NCI-H1436 (cell line): ENCODE data around the gene GCAT.

ENCODE experiments used
- DNase-seq: peaks from one replicate; lab custom pipeline; 2025; lab: John Stamatoyannopoulos, UW

GCAT gene

GRCh38 chr22:37807410-37808293 lies at the start of gene GCAT:
TSS of gene GCAT (plus strand) at chr22:37807934. CDS start at chr22:37807968, 34 bp downstream.
- DNase-seq, result peak; percentile 91

GRCh38 chr22:37758694-37759093 lies 49.0 kb upstream of the GCAT start:
- no peak for DNase-seq

GRCh38 chr22:37759281-37759680 lies 48.5 kb upstream of the GCAT start:
- DNase-seq, result no peak

GRCh38 chr22:37760152-37760551 lies 47.6 kb upstream of the GCAT start:
- DNase-seq, result no peak

GRCh38 chr22:37762389-37762836 lies 45.3 kb upstream of the GCAT start:
- no peak for DNase-seq

GRCh38 chr22:37763012-37763411 lies 44.7 kb upstream of the GCAT start:
- no peak for DNase-seq

- no peak for DNase-seq
These were observed 44.1 kb upstream of the GCAT start for GRCh38 chr22:37763652-37764051.

GRCh38 chr22:37764622-37765021 lies 43.1 kb upstream of the GCAT start:
- peak; percentile 62 for DNase-seq

- no peak for DNase-seq
These were observed 42.2 kb upstream of the GCAT start for GRCh38 chr22:37765498-37765897.

GRCh38 chr22:37765953-37766576 lies 41.7 kb upstream of the GCAT start:
- no peak for DNase-seq

GRCh38 chr22:37768273-37768672 lies 39.5 kb upstream of the GCAT start:
- DNase-seq, result no peak

GRCh38 chr22:37769056-37769455 lies 38.7 kb upstream of the GCAT start:
- no peak for DNase-seq

GRCh38 chr22:37771081-37771480 lies 36.7 kb upstream of the GCAT start:
- no peak for DNase-seq

- no peak for DNase-seq
These were observed 35.9 kb upstream of the GCAT start for GRCh38 chr22:37771702-37772427.

GRCh38 chr22:37774728-37775127 lies 33.0 kb upstream of the GCAT start:
- DNase-seq, result no peak

GRCh38 chr22:37775785-37776638 lies 31.7 kb upstream of the GCAT start:
- no peak for DNase-seq

- no peak for DNase-seq
These were observed 31.1 kb upstream of the GCAT start for GRCh38 chr22:37776639-37777005.

- DNase-seq, result no peak
These were observed 30.5 kb upstream of the GCAT start for GRCh38 chr22:37777122-37777687.

GRCh38 chr22:37778370-37779009 lies 29.2 kb upstream of the GCAT start:
- DNase-seq, result no peak

GRCh38 chr22:37781434-37782059 lies 26.2 kb upstream of the GCAT start:
- no peak for DNase-seq
